ENCODE results near the gene AIF1L. TPM values are rescaled to one million over a fixed set of nuclear protein-coding genes. Genes with fewer than 3 reads are reported as not detected.

AIF1L gene
- total RNA-seq, 1 experiment from 2014 or later: 23.7 TPM

- Histone ChIP-seq H3K36me3 (ENCODE audit: low read depth, low read length) (no peaks in the 10 kb centered on the region), H3K4me2 (ENCODE audit: low read length) (no peak overlapping the region), H3K9me2 (replicated peaks; ENCODE audit: low read length) (no peaks in the 10 kb centered on the region), H3K4me3 (ENCODE audit: low read length) (no peak overlapping the region), H3K79me2 (ENCODE audit: low read length) (no peaks in the 10 kb centered on the region), H3F3A (ENCODE audit: low read length, unreplicated experiment) (no peaks in the 10 kb centered on the region), H3K27me3 (ENCODE audit: low read length) (no peaks in the 10 kb centered on the region), H3K27ac (ENCODE audit: low read length) (no peak overlapping the region), H2AFZ (ENCODE audit: low read length) (no peak overlapping the region), H4K20me1 (ENCODE audit: low read length) (no peaks in the 10 kb centered on the region), H3K9me3 (ENCODE audit: low read length) (no peaks in the 10 kb centered on the region), H3K4me1 (ENCODE audit: insufficient read depth, low read length) (no peaks in the 10 kb centered on the region), H3K9ac (ENCODE audit: low read length) (no peak overlapping the region)
- TF ChIP-seq, protein P1, sequence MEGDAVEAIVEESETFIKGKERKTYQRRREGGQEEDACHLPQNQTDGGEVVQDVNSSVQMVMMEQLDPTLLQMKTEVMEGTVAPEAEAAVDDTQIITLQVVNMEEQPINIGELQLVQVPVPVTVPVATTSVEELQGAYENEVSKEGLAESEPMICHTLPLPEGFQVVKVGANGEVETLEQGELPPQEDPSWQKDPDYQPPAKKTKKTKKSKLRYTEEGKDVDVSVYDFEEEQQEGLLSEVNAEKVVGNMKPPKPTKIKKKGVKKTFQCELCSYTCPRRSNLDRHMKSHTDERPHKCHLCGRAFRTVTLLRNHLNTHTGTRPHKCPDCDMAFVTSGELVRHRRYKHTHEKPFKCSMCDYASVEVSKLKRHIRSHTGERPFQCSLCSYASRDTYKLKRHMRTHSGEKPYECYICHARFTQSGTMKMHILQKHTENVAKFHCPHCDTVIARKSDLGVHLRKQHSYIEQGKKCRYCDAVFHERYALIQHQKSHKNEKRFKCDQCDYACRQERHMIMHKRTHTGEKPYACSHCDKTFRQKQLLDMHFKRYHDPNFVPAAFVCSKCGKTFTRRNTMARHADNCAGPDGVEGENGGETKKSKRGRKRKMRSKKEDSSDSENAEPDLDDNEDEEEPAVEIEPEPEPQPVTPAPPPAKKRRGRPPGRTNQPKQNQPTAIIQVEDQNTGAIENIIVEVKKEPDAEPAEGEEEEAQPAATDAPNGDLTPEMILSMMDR (conservative IDR thresholded peaks at IDR 0.05; ENCODE audit: low read depth, low read length): no peak
- TF ChIP-seq EZH2 (IDR thresholded peaks at IDR 0.05; ENCODE audit: low read length, unreplicated experiment) (no peak), EZH2phosphoT487 (IDR thresholded peaks at IDR 0.05; ENCODE audit: borderline replicate concordance, low read length) (no peak)
- BruUV-seq (replicated peaks): no TSS peak
- ATAC-seq (no peak), DNase-seq (no peak)
- POLR2A ChIA-PET (ENCODE audit: unreplicated experiment): no interaction called here
- CTCF ChIA-PET: interaction anchor here (0.5 kb wide), 1 partner anchor 158 kb away, joined by 5 read pairs; no protein-coding TSS in a partner anchor
- intact Hi-C loops (cut with micrococcal nuclease): loop anchor here (5.0 kb wide), 1 partner anchor 41 kb away; the partner anchor contains the start of gene LAMC3
These were observed 48.0 kb upstream of the AIF1L start for GRCh38 chr9:131048332-131048731.

- Histone ChIP-seq H3K4me3 (ENCODE audit: low read length) (no peak overlapping the region), H3K9me3 (ENCODE audit: low read length) (no peaks in the 10 kb centered on the region), H3K27me3 (ENCODE audit: low read length) (no peaks in the 10 kb centered on the region), H4K20me1 (ENCODE audit: low read length) (no peaks in the 10 kb centered on the region), H2AFZ (ENCODE audit: low read length) (no peak overlapping the region), H3K27ac (ENCODE audit: low read length) (no peak overlapping the region), H3F3A (ENCODE audit: low read length, unreplicated experiment) (no peaks in the 10 kb centered on the region), H3K4me2 (ENCODE audit: low read length) (no peak overlapping the region), H3K9me2 (replicated peaks; ENCODE audit: low read length) (no peaks in the 10 kb centered on the region), H3K4me1 (ENCODE audit: insufficient read depth, low read length) (no peaks in the 10 kb centered on the region), H3K9ac (ENCODE audit: low read length) (no peak overlapping the region), H3K36me3 (ENCODE audit: low read depth, low read length) (no peaks in the 10 kb centered on the region), H3K79me2 (ENCODE audit: low read length) (no peaks in the 10 kb centered on the region)
- intact Hi-C loops (cut with micrococcal nuclease): loop anchor here (5.0 kb wide), 1 partner anchor 42 kb away; the partner anchor contains the start of gene LAMC3
- DNase-seq (no peak), ATAC-seq (no peak)
- ChIA-PET POLR2A (ENCODE audit: unreplicated experiment) (no interaction called here), CTCF (interaction anchor here (0.5 kb wide), 1 partner anchor 159 kb away, joined by 5 read pairs; no protein-coding TSS in a partner anchor)
- TF ChIP-seq EZH2phosphoT487 (IDR thresholded peaks at IDR 0.05; ENCODE audit: borderline replicate concordance, low read length) (no peak), EZH2 (IDR thresholded peaks at IDR 0.05; ENCODE audit: low read length, unreplicated experiment) (no peak)
- BruUV-seq (replicated peaks): no TSS peak
These were observed 47.5 kb upstream of the AIF1L start for GRCh38 chr9:131048820-131049219.

DNA sequence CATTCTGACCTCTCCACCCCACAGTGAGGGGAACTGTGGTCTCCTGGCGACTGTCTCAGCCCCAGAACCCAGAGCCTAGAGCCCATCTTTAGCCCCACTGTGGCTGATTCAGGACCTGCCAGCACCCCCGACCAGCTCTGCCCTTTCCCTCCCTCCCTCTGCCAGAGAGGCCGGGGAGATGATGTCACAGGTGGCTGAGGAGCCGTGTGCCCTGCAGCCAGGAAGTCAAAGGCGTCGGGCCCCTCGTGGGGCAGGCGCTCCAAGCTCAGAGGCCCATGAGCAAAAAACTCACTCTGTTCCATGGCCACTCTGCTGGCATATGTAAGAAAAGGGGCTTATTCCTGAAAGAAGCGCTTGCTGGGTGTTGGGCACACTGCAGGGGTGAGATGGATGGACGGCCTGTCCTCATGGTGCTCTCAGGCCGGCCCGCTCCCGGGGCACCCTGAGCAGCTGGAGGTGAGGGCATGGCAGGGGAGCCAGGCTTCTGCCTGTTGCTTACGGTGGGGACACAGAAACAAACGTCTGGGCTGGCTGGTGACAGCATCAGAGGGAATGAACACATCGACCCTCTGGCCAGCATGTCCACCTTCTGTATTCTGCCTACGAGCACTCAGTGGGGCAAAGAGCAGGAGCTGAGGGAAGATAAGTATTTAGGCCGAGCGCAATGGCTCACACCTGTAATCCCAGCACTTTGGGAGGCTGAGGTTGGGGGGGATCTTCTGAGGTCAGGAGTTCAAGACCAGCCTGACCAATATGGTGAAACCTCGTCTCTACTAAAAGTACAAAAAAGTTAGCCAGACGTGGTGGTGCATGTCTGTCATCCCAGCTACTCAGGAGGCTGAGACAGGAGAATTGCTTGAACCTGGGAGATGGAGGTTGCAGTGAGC lies 46.3 kb upstream of the AIF1L start:
- no peak overlapping the region for H3K4me3 ChIP-seq (ENCODE audit: low read length)
- intact Hi-C loops (cut with micrococcal nuclease): loop anchor here (5.0 to 10.0 kb wide), 2 partner anchors 43 to 75 kb away; partner anchors contain the start of genes LAMC3 and NUP214
- H3K4me1 ChIP-seq (ENCODE audit: insufficient read depth, low read length): no peaks in the 10 kb centered on the region
- BruUV-seq (replicated peaks): no TSS peak
- no peaks in the 10 kb centered on the region for H3K36me3 ChIP-seq (ENCODE audit: low read depth, low read length)
- no peak overlapping the region for H3K4me2 ChIP-seq (ENCODE audit: low read length)
- H3F3A ChIP-seq (ENCODE audit: low read length, unreplicated experiment): no peaks in the 10 kb centered on the region
- ATAC-seq (no peak), DNase-seq (no peak)
- no peaks in the 10 kb centered on the region for H3K27me3 ChIP-seq (ENCODE audit: low read length)
- no peaks in the 10 kb centered on the region for H3K79me2 ChIP-seq (ENCODE audit: low read length)
- H2AFZ ChIP-seq (ENCODE audit: low read length): no peak overlapping the region
- ChIA-PET POLR2A (ENCODE audit: unreplicated experiment) (no interaction called here), CTCF (no interaction called here)
- H3K9ac ChIP-seq (ENCODE audit: low read length): no peak overlapping the region
- H3K9me2 ChIP-seq (replicated peaks; ENCODE audit: low read length): no peaks in the 10 kb centered on the region
- TF ChIP-seq EZH2 (IDR thresholded peaks at IDR 0.05; ENCODE audit: low read length, unreplicated experiment): no peak
- TF ChIP-seq, protein P1 (conservative IDR thresholded peaks at IDR 0.05; ENCODE audit: low read depth, low read length): no peak
- no peaks in the 10 kb centered on the region for H3K9me3 ChIP-seq (ENCODE audit: low read length)
- H4K20me1 ChIP-seq (ENCODE audit: low read length): no peaks in the 10 kb centered on the region
- H3K27ac ChIP-seq (ENCODE audit: low read length): no peak overlapping the region

All from PC-3 (cell line).